Type B pancreatic cell (in vitro differentiated cells): ENCODE results near the gene ACTA2. TPM values are rescaled to one million over a fixed set of nuclear protein-coding genes. Genes with fewer than 3 reads are reported as not detected.
A peak's percentile ranks its signal among the peaks of the same experiment; 100 is the strongest.

Experiments used
- DNase-seq: peaks from one replicate; pipeline ENCODE4 v3.0.0; 2021; ENCODE audit warnings: mixed read lengths; ENCODE audit not compliant: unreplicated experiment; ENCODE audit errors: extremely low spot score
- H3K27ac Mint-ChIP-seq: 2 replicates; pipeline ENCODE4 v1.8.0; 2021; ENCODE audit warnings: mild to moderate bottlenecking, mixed read lengths
- H3K27me3 Mint-ChIP-seq: 2 replicates; pipeline ENCODE4 v1.8.0; 2021; ENCODE audit warnings: mixed read lengths
- H3K36me3 Mint-ChIP-seq: 2 replicates; pipeline ENCODE4 v1.8.0; 2021; ENCODE audit warnings: mixed read lengths
- H3K4me1 Mint-ChIP-seq: one replicate; pipeline ENCODE4 v1.8.0; 2021; ENCODE audit warnings: mixed read lengths; ENCODE audit not compliant: unreplicated experiment
- H3K4me3 Mint-ChIP-seq: 2 replicates; pipeline ENCODE4 v1.8.0; 2021; ENCODE audit warnings: mild to moderate bottlenecking, mixed read lengths
- H3K9me3 Mint-ChIP-seq: 2 replicates; pipeline ENCODE4 v1.8.0; 2021; ENCODE audit warnings: mixed read lengths
- CTCF ChIP-seq: fragments of 200-600 bp; sonication (generic); conservative IDR thresholded peaks from 2 replicates; pipeline ENCODE4 v1.5.0; 2021; ENCODE audit warnings: antibody characterized with exemption, mild to moderate bottlenecking
- total RNA-seq: library from RNA; stranded (reverse); gene quantifications from 2 replicates; pipeline ENCODE4 v1.2.1, GENCODE V29; 2021; ENCODE audit warnings: low replicate concordance

The ACTA2 gene
- total RNA-seq, 1 donor from 2014 or later, result 76.5 TPM

GRCh38 chr10:88974446-88975376 lies 22.1 kb upstream of the ACTA2 start:
- no peaks in the 10 kb centered on the region for H3K9me3 Mint-ChIP-seq
- no peak overlapping the region for H3K4me3 Mint-ChIP-seq
- peaks cover 12% of the 10 kb centered on the region for H3K4me1 Mint-ChIP-seq
- no peaks in the 10 kb centered on the region for H3K27me3 Mint-ChIP-seq
- no peak for TF ChIP-seq CTCF
- peak overlapping the region; percentile 38 for H3K27ac Mint-ChIP-seq
- H3K36me3 Mint-ChIP-seq, result no peaks in the 10 kb centered on the region
- no peak for DNase-seq

GRCh38 chr10:88974012-88974411 lies 21.4 kb upstream of the ACTA2 start:
- H3K27me3 Mint-ChIP-seq, result no peaks in the 10 kb centered on the region
- no peak for DNase-seq
- peaks cover 6% of the 10 kb centered on the region for H3K4me1 Mint-ChIP-seq
- no peaks in the 10 kb centered on the region for H3K9me3 Mint-ChIP-seq
- no peak for TF ChIP-seq CTCF
- no peak overlapping the region for H3K4me3 Mint-ChIP-seq
- H3K27ac Mint-ChIP-seq, result no peak overlapping the region
- H3K36me3 Mint-ChIP-seq, result no peaks in the 10 kb centered on the region

- no peaks in the 10 kb centered on the region for H3K9me3 Mint-ChIP-seq
- no peak for TF ChIP-seq CTCF
- peaks cover 5% of the 10 kb centered on the region for H3K4me1 Mint-ChIP-seq
- H3K27me3 Mint-ChIP-seq, result no peaks in the 10 kb centered on the region
- no peak overlapping the region for H3K4me3 Mint-ChIP-seq
- H3K27ac Mint-ChIP-seq, result no peak overlapping the region
- DNase-seq, result no peak
- H3K36me3 Mint-ChIP-seq, result no peaks in the 10 kb centered on the region
These were observed 18.9 kb upstream of the ACTA2 start for GRCh38 chr10:88971221-88972061.

- H3K4me1 Mint-ChIP-seq, result no peaks in the 10 kb centered on the region
- no peaks in the 10 kb centered on the region for H3K36me3 Mint-ChIP-seq
- H3K4me3 Mint-ChIP-seq, result no peak overlapping the region
- no peak for DNase-seq
- TF ChIP-seq CTCF, result no peak
- H3K27me3 Mint-ChIP-seq, result no peaks in the 10 kb centered on the region
- H3K9me3 Mint-ChIP-seq, result no peaks in the 10 kb centered on the region
- no peak overlapping the region for H3K27ac Mint-ChIP-seq
These were observed 15.8 kb upstream of the ACTA2 start for GRCh38 chr10:88968391-88968790.

- no peaks in the 10 kb centered on the region for H3K4me1 Mint-ChIP-seq
- no peak for TF ChIP-seq CTCF
These were observed 14.2 kb upstream of the ACTA2 start for GRCh38 chr10:88966797-88967196.

More at GRCh38 chr10:88966797-88967196, 14.2 kb upstream of the ACTA2 start:
- no peak overlapping the region for H3K27ac Mint-ChIP-seq
- no peaks in the 10 kb centered on the region for H3K9me3 Mint-ChIP-seq
- no peaks in the 10 kb centered on the region for H3K36me3 Mint-ChIP-seq
- no peak for DNase-seq
- H3K4me3 Mint-ChIP-seq, result no peak overlapping the region
- no peaks in the 10 kb centered on the region for H3K27me3 Mint-ChIP-seq
